Keratinocyte (primary cell): ENCODE measurements around the gene DMD. TPM values are rescaled to one million over a fixed set of nuclear protein-coding genes. Genes with fewer than 3 reads are reported as not detected.

Experiments used
- DNase-seq: peaks from one replicate; pipeline ENCODE4 v3.0.0-alpha.2; 2011; ENCODE audit warnings: low read depth, missing footprints, low spot score
- FAIRE-seq: peaks from 2 replicates; lab custom pipeline; 2011; peaks lifted over from hg19 to GRCh38; lab: Jason Lieb, UNC
- H2AFZ ChIP-seq: 2 replicates; pipeline ENCODE4 v1.6.0; 2012; ENCODE audit warnings: low read length, control low read depth, inconsistent platforms; ENCODE audit not compliant: control insufficient read depth
- H3K27ac ChIP-seq: 2 replicates; pipeline ENCODE4 v1.5.1; 2011; ENCODE audit warnings: low read length; ENCODE audit not compliant: control insufficient read depth, insufficient read depth
- H3K27me3 ChIP-seq: 3 replicates; pipeline ENCODE4 v1.6.0; 2011; ENCODE audit warnings: low read length; ENCODE audit not compliant: control insufficient read depth, insufficient read depth; ENCODE audit errors: extremely low read depth
- H3K36me3 ChIP-seq, 2 experiments: 2 replicates in 1 of 2; 3 replicates in 1 of 2; pipeline ENCODE4 v1.5.1; 2011; ENCODE audit warnings: low read length in 2 of 2, mild to moderate bottlenecking in 1 of 2; ENCODE audit not compliant: control insufficient read depth in 2 of 2, insufficient read depth in 2 of 2; ENCODE audit errors: extremely low read depth in 1 of 2
- H3K4me1 ChIP-seq: 3 replicates; pipeline ENCODE4 v1.5.1; 2011; ENCODE audit warnings: low read length; ENCODE audit not compliant: control insufficient read depth, insufficient read depth; ENCODE audit errors: extremely low read depth
- H3K4me2 ChIP-seq: 3 replicates; pipeline ENCODE4 v1.6.0; 2011; ENCODE audit warnings: low read depth, low read length; ENCODE audit not compliant: control insufficient read depth, insufficient read depth; ENCODE audit errors: extremely low read depth
- H3K4me3 ChIP-seq, 3 experiments: fragments of 200-600 bp in 1 of 3; sonication (generic) in 1 of 3; 2 replicates in 2 of 3; 3 replicates in 1 of 3; pipeline ENCODE4 v1.5.1; 2011 to 2016; ENCODE audit warnings: low read length in 3 of 3, mild to moderate bottlenecking in 3 of 3, control low read depth in 2 of 3, inconsistent platforms in 1 of 3, low read depth in 1 of 3, mixed read lengths in 1 of 3, mixed run types in 1 of 3, moderate library complexity in 1 of 3; ENCODE audit not compliant: control insufficient read depth in 2 of 3, insufficient read depth in 2 of 3; ENCODE audit errors: extremely low read depth in 1 of 3
- H3K79me2 ChIP-seq: 2 replicates; pipeline ENCODE4 v1.6.0; 2012; ENCODE audit warnings: low read length; ENCODE audit not compliant: control insufficient read depth, insufficient read depth
- H3K9ac ChIP-seq: 3 replicates; pipeline ENCODE4 v1.6.0; 2011; ENCODE audit warnings: low read length; ENCODE audit not compliant: control insufficient read depth, insufficient read depth; ENCODE audit errors: extremely low read depth
- H3K9me1 ChIP-seq: 3 replicates; pipeline ENCODE4 v1.6.0; 2011; ENCODE audit warnings: low read length; ENCODE audit not compliant: control insufficient read depth, insufficient read depth; ENCODE audit errors: extremely low read depth
- H3K9me3 ChIP-seq: 2 replicates; pipeline ENCODE4 v1.5.1; 2012; ENCODE audit warnings: low read depth, low read length; ENCODE audit not compliant: control insufficient read depth
- H4K20me1 ChIP-seq: 3 replicates; pipeline ENCODE4 v1.6.0; 2011; ENCODE audit warnings: low read length; ENCODE audit not compliant: control insufficient read depth, insufficient read depth; ENCODE audit errors: extremely low read depth
- EZH2 ChIP-seq: IDR thresholded peaks from one replicate; pipeline ENCODE4 v1.6.1; 2012; ENCODE audit warnings: inconsistent platforms, mild to moderate bottlenecking, low read length, moderate library complexity
- dilution Hi-C: fragments of 300-500 bp; cut with MboI; formaldehyde crosslinking; loops from one replicate; pipeline ENCODE4 v1.7.0; 2020; ENCODE audit warnings: low sequenced_read_pairs; ENCODE audit not compliant: extremely low pct_ligation_motif_present
- polyA plus RNA-seq, 5 experiments: library from polyadenylated mRNA; depleted of rRNA in 3 of 5; stranded (reverse) in 3 of 5; stranded (forward) in 1 of 5; unstranded in 1 of 5; fragments of >200 nt; gene quantifications; 1 replicate in 1 of 5; 2 replicates in 3 of 5; 3 replicates in 1 of 5; pipeline versions ENCODE4 v1.2.1 to v1.2.3, GENCODE V29; 2011 to 2012; ENCODE audit warnings: missing spikeins in 2 of 5, low read depth in 1 of 5, low replicate concordance in 1 of 5
- TF ChIP-seq, protein P1 (sequence below), 3 experiments: IDR thresholded peaks in 1 of 3; conservative IDR thresholded peaks in 1 of 3; optimal IDR thresholded peaks in 1 of 3; 2 replicates in 2 of 3; 3 replicates in 1 of 3; pipeline versions ENCODE3 to v1.5.1; 2011; ENCODE audit warnings: low read length in 3 of 3, mild to moderate bottlenecking in 3 of 3, moderate library complexity in 2 of 3, control low read depth in 1 of 3, inconsistent platforms in 1 of 3; ENCODE audit not compliant: insufficient read depth in 2 of 3; ENCODE audit errors: extremely low read depth in 1 of 3

DMD gene
- polyA plus RNA-seq, 1 donor (not counting 4 experiments of a cell fraction or from before 2014, with no cell fraction given) = 8.9 TPM

DNA sequence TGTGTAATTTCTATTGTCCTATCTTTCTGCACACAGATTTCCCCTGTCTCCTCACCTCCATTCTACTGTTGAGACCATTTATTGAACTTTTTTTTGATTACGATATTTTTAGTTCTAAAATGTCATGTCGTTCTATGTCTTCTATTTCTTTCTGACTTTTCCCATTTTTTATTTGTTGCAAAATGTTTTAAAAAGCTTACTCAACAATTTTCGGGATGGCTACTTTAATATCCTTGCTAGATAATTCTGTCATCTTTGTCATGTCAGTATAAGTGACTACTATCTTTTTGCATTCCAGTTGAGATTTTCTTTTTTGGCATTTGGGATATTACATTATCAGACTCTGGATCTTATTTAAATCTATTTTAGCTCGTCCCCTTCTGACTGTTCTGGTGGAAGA lies 7.5 kb upstream of the DMD start:
- dilution Hi-C loops = no loop called here
- no peaks in the 10 kb centered on the region for H4K20me1 ChIP-seq

DNA sequence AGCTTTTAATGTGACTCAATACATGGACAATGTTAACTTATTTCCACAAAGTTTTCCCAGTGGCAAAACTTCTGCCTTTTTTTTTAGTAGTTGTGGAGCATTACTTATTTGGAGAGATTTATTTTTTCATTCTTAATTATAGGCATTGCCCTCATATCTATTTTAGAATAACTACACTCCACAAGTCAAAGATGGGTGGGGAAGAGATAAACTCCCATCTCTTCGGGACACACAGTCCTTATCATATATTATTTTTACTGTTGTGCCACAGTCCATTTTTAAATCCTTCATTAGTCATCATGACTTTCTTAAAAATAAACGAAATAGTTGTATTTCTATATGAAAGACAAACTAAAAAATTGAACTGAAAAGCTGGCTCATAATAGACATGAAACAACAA lies 1.2 kb downstream of the DMD start:
- DNase-seq = no peak
- Histone ChIP-seq H3K9me1 (no peaks in the 10 kb centered on the region), H4K20me1 (no peaks in the 10 kb centered on the region), H3K4me3 (no peak overlapping the region), H3K4me1 (no peaks in the 10 kb centered on the region), H3K9ac (no peak overlapping the region), H3K27ac (no peak overlapping the region), H3K9me3 (no peaks in the 10 kb centered on the region), H3K36me3 (no peaks in the 10 kb centered on the region), H3K27me3 (no peaks in the 10 kb centered on the region), H3K79me2 (no peaks in the 10 kb centered on the region), H2AFZ (no peak overlapping the region), H3K4me2 (no peak overlapping the region)
- FAIRE-seq = no peak
- dilution Hi-C loops = no loop called here
- TF ChIP-seq, protein P1, sequence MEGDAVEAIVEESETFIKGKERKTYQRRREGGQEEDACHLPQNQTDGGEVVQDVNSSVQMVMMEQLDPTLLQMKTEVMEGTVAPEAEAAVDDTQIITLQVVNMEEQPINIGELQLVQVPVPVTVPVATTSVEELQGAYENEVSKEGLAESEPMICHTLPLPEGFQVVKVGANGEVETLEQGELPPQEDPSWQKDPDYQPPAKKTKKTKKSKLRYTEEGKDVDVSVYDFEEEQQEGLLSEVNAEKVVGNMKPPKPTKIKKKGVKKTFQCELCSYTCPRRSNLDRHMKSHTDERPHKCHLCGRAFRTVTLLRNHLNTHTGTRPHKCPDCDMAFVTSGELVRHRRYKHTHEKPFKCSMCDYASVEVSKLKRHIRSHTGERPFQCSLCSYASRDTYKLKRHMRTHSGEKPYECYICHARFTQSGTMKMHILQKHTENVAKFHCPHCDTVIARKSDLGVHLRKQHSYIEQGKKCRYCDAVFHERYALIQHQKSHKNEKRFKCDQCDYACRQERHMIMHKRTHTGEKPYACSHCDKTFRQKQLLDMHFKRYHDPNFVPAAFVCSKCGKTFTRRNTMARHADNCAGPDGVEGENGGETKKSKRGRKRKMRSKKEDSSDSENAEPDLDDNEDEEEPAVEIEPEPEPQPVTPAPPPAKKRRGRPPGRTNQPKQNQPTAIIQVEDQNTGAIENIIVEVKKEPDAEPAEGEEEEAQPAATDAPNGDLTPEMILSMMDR (optimal IDR thresholded peaks at IDR 0.05 in 1 of 3, IDR thresholded peaks at IDR 0.05 in 1 of 3, conservative IDR thresholded peaks at IDR 0.05 in 1 of 3; ENCODE audit: extremely low read depth in 1 of 3, insufficient read depth in 2 of 3, low read length in 3 of 3) = no peak
- no peak for TF ChIP-seq EZH2

More for the DNA sequence above, 7.5 kb upstream of the DMD start:
- Histone ChIP-seq H2AFZ (no peak overlapping the region), H3K36me3 (no peaks in the 10 kb centered on the region), H3K9me3 (no peaks in the 10 kb centered on the region), H3K9ac (no peak overlapping the region), H3K9me1 (no peaks in the 10 kb centered on the region), H3K4me3 (no peak overlapping the region), H3K4me2 (no peak overlapping the region), H3K27ac (no peak overlapping the region), H3K27me3 (no peaks in the 10 kb centered on the region), H3K4me1 (no peaks in the 10 kb centered on the region), H3K79me2 (no peaks in the 10 kb centered on the region)
- FAIRE-seq (no peak), DNase-seq (no peak)
- TF ChIP-seq, protein P1 (optimal IDR thresholded peaks at IDR 0.05 in 1 of 3, IDR thresholded peaks at IDR 0.05 in 1 of 3, conservative IDR thresholded peaks at IDR 0.05 in 1 of 3; ENCODE audit: extremely low read depth in 1 of 3, insufficient read depth in 2 of 3, low read length in 3 of 3) = no peak
- TF ChIP-seq EZH2 = no peak
